HK-2 (cell line): ENCODE data around the gene KCNJ9.
A peak's percentile ranks its signal among the peaks of the same experiment; 100 is the strongest.
"Not testable (repeated sequence)": the region's sequence is repeated elsewhere in the genome, so short reads cannot be mapped to it uniquely, and the experiment has no call there.

ENCODE experiments used
- DNase-seq: peaks from one replicate; pipeline ENCODE4 v3.0.0-alpha.2; 2018; ENCODE audit not compliant: unreplicated experiment

The KCNJ9 gene

DNA sequence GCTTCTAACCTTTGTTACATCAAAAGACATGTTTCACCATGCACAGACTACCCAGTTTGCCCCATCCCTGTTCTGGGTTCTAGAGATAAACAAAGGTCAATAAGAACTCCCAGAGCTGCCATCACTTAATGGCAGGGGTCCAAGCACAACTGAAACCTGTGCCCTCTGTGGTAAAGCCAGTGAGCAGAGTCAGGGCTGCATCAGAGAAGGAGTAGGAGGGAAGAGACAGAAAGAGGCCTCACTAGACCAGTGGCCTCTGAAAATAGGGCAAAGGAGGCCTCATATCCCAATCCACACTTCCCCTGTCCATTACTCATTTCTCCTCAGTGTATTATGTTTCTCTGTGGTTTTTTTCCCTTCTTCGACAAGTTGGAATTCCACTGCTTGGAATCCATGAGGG is 44.4 kb downstream of the KCNJ9 start:
- DNase-seq: no peak

DNA sequence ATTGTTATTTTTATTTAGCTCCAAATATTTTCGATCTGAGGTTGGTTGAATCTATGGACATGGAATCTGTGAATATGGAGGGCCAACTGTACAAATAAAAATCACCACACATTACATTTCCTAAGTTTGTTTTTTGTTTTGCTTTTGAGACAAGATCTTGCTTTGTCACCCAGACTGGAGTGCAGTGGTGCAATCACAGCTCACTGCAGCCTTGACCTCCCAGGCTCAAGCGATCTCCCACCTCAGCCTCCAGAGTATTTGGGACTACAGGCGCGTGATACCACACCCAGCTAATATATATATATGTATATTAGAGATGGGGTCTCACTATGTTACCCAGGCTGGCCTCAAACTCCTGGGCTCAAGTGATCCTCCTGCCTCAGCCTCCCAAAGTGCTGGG is 45.0 kb downstream of the KCNJ9 start:
- DNase-seq: not testable (repeated sequence)

DNA sequence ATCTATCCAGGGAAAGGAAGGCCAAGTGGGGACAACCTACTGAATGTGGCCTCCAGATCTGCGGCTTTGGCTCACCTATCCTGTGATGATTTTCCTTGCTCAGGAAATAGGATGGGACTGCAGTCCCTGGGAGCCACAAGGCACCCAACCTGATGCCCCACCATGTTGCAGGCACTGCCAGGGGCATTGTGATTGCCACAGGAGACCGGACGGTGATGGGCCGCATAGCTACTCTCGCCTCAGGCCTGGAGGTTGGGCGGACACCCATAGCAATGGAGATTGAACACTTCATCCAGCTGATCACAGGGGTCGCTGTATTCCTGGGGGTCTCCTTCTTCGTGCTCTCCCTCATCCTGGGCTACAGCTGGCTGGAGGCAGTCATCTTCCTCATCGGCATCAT is 46.0 kb downstream of the KCNJ9 start:
- DNase-seq: no peak

DNA sequence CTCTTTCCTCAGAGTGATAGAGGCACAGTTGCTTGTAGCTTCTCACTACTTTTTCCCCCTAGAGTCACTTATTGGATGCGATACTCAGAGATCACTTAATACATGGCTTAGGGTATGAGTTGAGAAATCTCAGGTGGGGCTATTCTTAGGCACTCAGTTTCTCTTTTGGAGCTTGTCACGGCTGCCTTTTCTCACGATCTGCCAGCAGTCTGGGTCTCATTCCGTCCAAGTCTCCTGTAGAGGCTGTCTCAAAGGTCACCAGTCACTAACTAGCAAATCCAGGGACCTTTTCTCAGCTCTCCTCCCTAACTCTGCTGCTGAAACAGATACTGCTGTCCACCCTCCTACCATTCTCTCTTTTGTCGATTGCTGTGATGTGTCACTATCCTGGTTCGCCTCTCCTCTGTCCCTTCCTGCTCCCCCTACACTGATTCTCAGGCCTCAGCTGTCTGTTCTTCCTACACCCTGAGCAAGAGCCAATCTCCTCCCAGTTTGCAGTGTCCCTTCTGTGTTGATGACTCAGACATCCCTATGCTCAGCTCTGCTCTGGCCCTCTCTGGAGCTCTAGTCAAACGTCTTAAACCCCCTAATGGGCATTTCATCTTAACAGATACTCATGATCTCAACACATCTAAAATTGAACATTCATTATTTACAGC is 46.7 kb downstream of the KCNJ9 start:
- DNase-seq: peak; percentile 39

DNA sequence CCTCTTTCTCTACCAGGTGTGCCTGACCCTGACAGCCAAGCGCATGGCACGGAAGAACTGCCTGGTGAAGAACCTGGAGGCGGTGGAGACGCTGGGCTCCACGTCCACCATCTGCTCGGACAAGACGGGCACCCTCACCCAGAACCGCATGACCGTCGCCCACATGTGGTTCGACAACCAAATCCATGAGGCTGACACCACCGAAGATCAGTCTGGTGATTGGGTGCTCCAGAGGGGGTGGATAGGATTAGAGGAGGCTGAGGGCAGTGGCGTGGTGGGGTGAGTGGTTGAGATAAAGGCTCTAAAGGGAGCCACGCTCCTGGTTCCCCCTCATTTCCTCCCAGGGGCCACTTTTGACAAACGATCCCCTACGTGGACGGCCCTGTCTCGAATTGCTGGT is 47.3 kb downstream of the KCNJ9 start:
- DNase-seq: no peak

DNA sequence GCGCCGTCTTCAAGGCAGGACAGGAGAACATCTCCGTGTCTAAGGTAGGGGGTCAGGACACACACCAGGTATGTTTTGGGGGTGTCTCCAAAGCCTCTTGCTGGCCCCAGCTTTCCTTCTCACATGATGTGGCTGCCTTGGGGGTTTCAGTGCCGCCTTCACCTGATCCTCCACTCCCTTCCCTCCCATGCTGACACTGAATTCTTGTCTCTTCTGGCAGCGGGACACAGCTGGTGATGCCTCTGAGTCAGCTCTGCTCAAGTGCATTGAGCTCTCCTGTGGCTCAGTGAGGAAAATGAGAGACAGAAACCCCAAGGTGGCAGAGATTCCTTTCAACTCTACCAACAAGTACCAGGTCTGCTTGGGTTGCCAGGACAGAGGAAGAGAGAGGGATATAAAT is 47.7 kb downstream of the KCNJ9 start:
- peak; percentile 41 for DNase-seq

DNA sequence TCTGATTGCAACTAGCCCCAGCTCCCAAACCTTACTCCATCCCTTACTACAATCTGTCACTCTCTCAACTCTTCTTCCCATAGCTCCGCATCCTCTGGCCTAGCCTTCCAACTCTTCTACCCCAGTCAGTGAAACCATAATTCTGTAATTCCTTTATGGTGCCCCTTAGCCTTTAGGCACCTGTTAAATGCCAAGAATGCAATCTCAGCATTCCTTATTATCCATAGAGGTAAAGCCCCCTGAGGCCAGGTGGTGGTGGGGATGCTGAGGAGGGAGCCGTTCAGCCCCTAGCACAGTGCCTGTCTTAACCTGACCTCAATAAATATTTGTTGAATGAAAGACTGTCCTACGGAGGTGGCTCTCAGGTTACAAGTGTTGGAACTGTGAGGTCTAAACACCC is 48.2 kb downstream of the KCNJ9 start:
- no peak for DNase-seq

DNA sequence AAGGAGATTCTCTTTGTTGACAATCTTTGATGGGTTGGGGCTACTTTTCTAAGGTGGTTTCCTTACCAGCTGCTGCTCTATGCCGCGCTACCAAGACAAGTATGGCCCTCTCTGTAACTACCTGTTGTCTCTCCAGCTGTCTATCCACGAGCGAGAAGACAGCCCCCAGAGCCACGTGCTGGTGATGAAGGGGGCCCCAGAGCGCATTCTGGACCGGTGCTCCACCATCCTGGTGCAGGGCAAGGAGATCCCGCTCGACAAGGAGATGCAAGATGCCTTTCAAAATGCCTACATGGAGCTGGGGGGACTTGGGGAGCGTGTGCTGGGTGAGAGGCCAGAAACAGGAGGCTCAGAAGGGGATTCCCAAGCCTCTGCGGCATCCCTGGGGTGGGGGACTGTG is 48.6 kb downstream of the KCNJ9 start:
- no peak for DNase-seq

DNA sequence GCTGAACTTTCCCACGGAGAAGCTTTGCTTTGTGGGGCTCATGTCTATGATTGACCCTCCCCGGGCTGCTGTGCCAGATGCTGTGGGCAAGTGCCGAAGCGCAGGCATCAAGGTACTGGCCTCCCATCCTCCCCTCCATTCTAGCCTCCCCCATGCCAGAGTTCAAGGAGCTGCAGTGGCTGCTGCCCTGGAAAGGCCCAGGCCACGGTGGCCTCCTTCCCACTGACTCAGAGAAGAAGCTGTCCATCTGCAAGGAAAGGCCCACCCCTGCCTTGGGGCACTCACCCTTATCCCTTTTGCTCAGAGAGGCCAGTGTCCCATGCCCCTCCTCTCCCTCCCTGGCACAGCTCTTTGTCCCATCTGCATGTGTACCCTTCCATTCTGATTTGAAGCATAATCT is 49.1 kb downstream of the KCNJ9 start:
- no peak for DNase-seq

DNA sequence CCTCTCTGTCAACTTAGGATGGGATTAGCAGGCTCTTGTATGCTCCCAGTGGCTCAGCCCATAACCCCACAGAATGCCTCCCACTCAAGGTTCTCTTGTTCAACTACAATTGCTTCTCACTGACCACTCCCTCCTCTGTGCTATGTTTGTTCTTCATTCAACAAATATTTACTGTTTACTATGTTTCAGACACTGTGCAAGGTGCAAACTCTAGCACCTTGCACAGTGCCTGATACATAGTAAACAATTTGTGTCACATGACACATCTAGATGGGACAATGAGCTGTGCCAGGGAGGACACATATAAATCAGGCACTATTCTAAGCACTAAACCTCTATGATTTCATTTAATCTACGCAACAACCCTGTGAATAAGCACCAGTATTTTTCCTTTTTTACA is 49.6 kb downstream of the KCNJ9 start:
- DNase-seq: no peak

DNA sequence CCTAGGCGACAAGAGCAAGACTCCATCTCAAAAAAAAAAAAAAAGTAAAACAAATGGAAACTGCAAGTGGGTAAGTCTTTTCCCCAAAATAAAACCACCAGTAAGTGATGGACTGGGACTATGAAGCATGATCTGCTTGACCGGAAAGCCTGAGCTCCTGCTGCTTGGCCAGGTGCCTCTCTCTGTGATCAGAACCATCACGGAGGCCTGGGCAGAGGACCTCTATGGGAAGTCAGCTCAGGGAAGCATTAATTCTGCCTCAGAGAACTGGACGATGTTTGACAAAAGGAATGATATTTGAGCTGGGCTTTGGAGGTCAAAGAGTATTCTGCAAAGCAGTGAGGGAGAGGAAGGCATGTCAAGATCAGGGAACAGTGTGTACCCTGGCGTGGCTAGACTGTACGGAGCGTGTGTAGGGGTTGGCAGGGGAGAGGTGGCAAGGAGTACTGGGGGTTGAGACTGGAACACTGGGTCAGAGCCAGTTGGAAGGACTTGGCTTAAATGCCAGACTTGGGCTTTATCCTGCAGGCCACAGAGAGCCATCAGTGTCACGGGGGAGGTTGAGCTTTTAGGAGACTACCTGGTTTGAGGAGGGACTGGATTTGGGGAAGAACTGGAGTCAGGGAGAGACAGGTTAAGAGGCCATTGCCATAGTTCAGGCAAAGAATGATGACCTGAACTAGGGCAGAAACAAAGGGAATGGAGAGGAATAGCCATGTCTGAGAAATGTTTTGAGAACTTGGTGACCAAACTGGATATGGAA is 50.6 kb downstream of the KCNJ9 start:
- no peak for DNase-seq

DNA sequence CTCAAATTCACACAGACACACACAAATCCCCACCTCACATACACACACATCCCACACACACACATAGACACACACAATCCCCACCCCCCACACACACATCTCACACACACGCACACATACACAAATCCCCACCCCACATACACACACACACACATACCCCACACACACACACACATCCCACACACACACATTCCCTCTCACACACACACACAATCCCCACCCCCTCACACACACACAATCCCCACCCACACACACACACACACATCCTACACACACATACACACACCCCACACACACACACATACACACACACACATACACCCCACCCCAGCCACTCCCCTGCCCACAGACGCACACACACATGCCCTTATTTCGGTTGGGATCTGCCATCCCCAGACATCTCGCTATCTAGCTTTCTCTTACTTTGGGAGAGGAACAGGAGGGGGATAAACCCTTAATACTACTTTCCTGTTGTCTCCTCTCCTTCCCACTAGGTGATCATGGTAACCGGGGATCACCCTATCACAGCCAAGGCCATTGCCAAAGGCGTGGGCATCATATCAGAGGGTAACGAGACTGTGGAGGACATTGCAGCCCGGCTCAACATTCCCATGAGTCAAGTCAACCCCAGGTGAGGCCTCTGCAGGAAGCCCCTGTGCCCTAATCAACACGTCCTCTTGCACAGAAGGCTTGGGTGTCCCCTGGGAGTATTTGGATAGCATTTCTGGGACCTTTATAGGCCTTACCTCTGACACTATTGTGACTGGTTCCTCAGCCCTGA is 52.8 kb downstream of the KCNJ9 start:
- DNase-seq: no peak

DNA sequence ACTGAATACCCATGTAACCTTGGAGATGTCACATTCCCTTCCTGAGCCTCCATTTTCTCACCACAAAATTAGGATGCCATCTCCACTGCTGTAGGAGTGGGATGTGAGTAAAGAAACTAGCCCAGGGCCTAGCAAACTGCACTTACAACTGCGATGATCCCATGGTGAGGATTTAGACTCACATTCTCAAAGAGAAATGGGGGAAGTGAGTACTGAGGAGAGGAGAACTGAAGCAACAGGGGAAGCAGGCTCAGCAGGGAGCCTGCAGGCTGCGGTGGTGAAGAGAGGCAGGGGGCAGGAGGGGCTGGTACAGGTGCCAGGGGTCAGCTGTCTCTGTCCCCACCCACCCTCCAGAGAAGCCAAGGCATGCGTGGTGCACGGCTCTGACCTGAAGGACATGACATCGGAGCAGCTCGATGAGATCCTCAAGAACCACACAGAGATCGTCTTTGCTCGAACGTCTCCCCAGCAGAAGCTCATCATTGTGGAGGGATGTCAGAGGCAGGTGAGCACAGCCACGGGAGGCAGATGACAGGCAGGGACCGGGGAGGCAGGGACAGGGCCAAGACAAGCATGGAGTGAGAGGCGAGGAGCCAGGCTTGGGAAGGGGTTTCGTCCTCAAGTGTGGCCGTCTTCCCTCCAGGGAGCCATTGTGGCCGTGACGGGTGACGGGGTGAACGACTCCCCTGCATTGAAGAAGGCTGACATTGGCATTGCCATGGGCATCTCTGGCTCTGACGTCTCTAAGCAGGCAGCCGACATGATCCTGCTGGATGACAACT is 53.6 kb downstream of the KCNJ9 start:
- no peak for DNase-seq

DNA sequence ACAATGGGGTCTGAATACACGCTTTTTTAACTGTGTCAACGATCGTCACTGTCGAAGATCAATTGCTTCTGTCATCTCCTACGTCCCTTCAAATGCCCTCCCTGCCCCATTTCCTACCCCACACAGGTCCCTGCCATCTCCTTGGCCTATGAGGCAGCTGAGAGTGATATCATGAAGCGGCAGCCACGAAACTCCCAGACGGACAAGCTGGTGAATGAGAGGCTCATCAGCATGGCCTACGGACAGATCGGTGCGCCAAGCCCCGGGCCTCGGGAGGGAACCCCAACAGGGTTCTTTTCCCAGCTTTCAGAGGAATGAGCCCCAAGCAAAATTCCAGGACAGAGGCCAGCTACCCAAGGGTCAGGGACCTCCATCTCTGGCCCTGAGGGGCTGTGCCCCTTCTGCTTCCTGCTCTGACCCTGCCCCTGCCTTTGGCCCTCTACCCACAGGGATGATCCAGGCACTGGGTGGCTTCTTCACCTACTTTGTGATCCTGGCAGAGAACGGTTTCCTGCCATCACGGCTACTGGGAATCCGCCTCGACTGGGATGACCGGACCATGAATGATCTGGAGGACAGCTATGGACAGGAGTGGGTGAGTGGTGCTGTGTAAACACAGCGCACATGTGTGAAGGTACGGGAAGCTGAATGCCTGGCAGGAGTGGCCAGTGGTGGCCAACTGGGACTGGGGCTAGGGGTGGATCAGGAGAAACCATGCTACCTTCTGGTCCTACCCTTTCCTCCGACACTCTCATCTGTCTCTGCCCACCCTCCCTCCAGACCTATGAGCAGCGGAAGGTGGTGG is 55.0 kb downstream of the KCNJ9 start:
- DNase-seq: no peak

DNA sequence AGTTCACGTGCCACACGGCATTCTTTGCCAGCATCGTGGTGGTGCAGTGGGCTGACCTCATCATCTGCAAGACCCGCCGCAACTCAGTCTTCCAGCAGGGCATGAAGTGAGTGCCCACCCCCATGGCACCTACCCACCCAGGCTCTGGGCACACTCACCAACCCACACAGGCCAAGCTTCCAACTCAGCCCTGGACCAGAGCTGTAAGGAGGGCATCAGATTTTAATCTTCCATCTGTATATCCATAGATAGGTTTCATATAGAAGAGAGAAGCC is 55.5 kb downstream of the KCNJ9 start:
- no peak for DNase-seq

DNA sequence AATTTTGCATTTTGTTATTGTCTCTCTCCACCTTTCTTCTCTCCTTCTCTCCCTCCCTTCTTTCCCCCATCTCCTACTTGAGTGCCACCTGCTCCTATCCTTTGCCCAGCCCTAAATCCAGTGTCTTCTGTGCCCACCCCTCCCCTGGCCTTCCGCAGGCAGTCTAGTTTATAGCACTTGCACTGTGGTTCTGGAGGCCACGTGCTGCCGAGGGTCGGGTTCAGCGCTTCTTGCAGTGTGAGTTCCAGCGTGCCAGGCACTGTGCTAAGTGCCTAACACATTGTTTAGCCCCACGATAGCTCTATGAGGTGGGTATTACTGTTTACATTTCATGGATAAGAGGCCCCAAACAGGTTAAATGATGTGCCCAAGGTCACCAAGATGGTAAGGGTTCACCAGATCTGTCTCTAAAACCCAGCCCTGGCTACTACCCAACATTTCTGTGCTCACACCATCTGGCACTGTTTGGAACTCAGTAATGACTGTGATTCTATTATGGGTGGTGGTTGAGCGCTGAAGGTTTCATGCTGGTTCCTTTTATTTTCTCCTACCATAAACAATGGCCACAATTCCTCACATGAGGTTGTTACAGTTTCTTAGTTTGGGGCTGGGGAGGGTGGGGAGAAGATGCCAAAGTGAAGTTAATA is 56.0 kb downstream of the KCNJ9 start:
- no peak for DNase-seq

DNA sequence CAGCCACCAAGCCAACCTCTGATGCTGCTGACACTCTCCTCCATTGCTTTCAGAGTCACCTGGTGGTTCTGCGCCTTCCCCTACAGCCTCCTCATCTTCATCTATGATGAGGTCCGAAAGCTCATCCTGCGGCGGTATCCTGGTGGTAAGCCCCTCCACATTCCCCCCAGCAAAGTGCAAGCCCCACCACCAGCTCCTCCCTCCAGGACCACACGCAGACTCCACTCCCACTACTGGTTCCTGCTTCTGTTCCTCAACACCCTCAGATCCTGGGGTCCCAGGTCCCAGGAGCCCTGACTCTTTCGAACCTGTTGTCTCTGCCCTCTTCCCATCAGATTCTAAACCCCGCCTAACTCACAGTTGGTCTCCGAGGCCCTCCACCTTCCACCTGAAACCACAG is 58.5 kb downstream of the KCNJ9 start:
- no peak for DNase-seq
